Neutrophil (primary cell): ENCODE data around the gene FAM47E.

ENCODE experiments used
- H3K27ac ChIP-seq: fragments of 200-600 bp; sonication (generic); 2 replicates; pipeline ENCODE4 v1.5.1; 2016; ENCODE audit warnings: mild to moderate bottlenecking, moderate library complexity
- H3K27me3 ChIP-seq: fragments of 200-600 bp; sonication (generic); 2 replicates; pipeline ENCODE4 v1.6.0; 2016; ENCODE audit warnings: mild to moderate bottlenecking
- H3K36me3 ChIP-seq: fragments of 200-600 bp; sonication (generic); 2 replicates; pipeline ENCODE4 v1.5.1; 2017
- H3K4me1 ChIP-seq, 2 experiments: fragments of 200-600 bp in 1 of 2; sonication (generic) in 1 of 2; 1 replicate in 1 of 2; 2 replicates in 1 of 2; pipeline versions ENCODE4 v1.5.1 to v1.6.1; 2013 to 2016; ENCODE audit warnings: low read depth in 1 of 2, low read length in 1 of 2, mild to moderate bottlenecking in 1 of 2, moderate library complexity in 1 of 2; ENCODE audit not compliant: control insufficient read depth in 1 of 2, insufficient read depth in 1 of 2
- H3K4me3 ChIP-seq, 2 experiments: fragments of 200-600 bp in 1 of 2; sonication (generic) in 1 of 2; 1 replicate in 1 of 2; 2 replicates in 1 of 2; pipeline ENCODE4 v1.5.1; 2013 to 2016; ENCODE audit warnings: low read depth in 1 of 2, low read length in 1 of 2, mild to moderate bottlenecking in 1 of 2, moderate library complexity in 1 of 2
- H3K9me3 ChIP-seq: fragments of 200-600 bp; sonication (generic); 2 replicates; pipeline ENCODE4 v1.5.1; 2016
- CTCF ChIP-seq: fragments of 200-600 bp; sonication (generic); IDR thresholded peaks from 2 replicates; pipeline ENCODE4 v1.5.1; 2016; ENCODE audit warnings: antibody characterized with exemption

Gene FAM47E

GRCh38 chr4:76322236-76322635 lies 70.7 kb downstream of the FAM47E start:
- Histone ChIP-seq H3K27ac (peak overlapping the region; percentile 75), H3K9me3 (peaks cover 10% of the 10 kb centered on the region), H3K4me1 (peaks cover 35 to 46% of the 10 kb centered on the region in 2 experiments), H3K27me3 (no peaks in the 10 kb centered on the region), H3K36me3 (no peaks in the 10 kb centered on the region), H3K4me3 (no peak overlapping the region)
- TF ChIP-seq CTCF, result no peak

- no peaks in the 10 kb centered on the region for H3K36me3 ChIP-seq
- H3K4me3 ChIP-seq, result no peak overlapping the region
- H3K27ac ChIP-seq, result peak overlapping the region; percentile 74
- H3K9me3 ChIP-seq, result peaks cover 10% of the 10 kb centered on the region
- no peaks in the 10 kb centered on the region for H3K27me3 ChIP-seq
- TF ChIP-seq CTCF, result no peak
- peaks cover 35 to 46% of the 10 kb centered on the region in 2 experiments for H3K4me1 ChIP-seq
Measured at GRCh38 chr4:76325072-76325471, 73.6 kb downstream of the FAM47E start.

- TF ChIP-seq CTCF, result no peak
- H3K4me3 ChIP-seq, result no peak overlapping the region
- H3K27me3 ChIP-seq, result no peaks in the 10 kb centered on the region
- H3K4me1 ChIP-seq, result peaks cover 35 to 41% of the 10 kb centered on the region in 2 experiments
- peaks cover 10% of the 10 kb centered on the region for H3K9me3 ChIP-seq
- no peaks in the 10 kb centered on the region for H3K36me3 ChIP-seq
- H3K27ac ChIP-seq, result no peak overlapping the region
Measured at GRCh38 chr4:76326515-76326914, 75.0 kb downstream of the FAM47E start.
